Thyroid gland (tissue), 4 donors: Measurements from ENCODE around the gene ELMO1.

Experiments used
- POLR2A ChIP-seq, 2 donors: fragments of 450-650 bp; IDR thresholded peaks; one replicate each; pipeline ENCODE4 v1.6.1; 2017; ENCODE audit warnings: antibody characterized with exemption in 2 of 2, mild to moderate bottlenecking in 2 of 2, moderate library complexity in 1 of 2
- TF ChIP-seq, protein P1 (sequence below), 6 experiments: fragments of 200-600 bp in 3 of 6; fragments of 450-650 bp in 3 of 6; sonication (generic) in 3 of 6; IDR thresholded peaks; one replicate each; pipeline ENCODE4 v1.5.1; 2016 to 2019; ENCODE audit warnings: antibody characterized with exemption in 6 of 6, mild to moderate bottlenecking in 2 of 6, inconsistent platforms in 1 of 6, moderate library complexity in 1 of 6

- no peak for TF ChIP-seq POLR2A (IDR thresholded peaks at IDR 0.05)
- TF ChIP-seq, protein P1, sequence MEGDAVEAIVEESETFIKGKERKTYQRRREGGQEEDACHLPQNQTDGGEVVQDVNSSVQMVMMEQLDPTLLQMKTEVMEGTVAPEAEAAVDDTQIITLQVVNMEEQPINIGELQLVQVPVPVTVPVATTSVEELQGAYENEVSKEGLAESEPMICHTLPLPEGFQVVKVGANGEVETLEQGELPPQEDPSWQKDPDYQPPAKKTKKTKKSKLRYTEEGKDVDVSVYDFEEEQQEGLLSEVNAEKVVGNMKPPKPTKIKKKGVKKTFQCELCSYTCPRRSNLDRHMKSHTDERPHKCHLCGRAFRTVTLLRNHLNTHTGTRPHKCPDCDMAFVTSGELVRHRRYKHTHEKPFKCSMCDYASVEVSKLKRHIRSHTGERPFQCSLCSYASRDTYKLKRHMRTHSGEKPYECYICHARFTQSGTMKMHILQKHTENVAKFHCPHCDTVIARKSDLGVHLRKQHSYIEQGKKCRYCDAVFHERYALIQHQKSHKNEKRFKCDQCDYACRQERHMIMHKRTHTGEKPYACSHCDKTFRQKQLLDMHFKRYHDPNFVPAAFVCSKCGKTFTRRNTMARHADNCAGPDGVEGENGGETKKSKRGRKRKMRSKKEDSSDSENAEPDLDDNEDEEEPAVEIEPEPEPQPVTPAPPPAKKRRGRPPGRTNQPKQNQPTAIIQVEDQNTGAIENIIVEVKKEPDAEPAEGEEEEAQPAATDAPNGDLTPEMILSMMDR (IDR thresholded peaks at IDR 0.05): no peak
These were observed 72.3 kb downstream of the ELMO1 start for GRCh38 chr7:37376386-37376785.
